GM12891 (cell line): Measurements from ENCODE around the gene DENND1A.

Source experiments
- POLR2A ChIP-seq: IDR thresholded peaks from 2 replicates; pipeline ENCODE4 v1.6.1; 2011; ENCODE audit warnings: low read depth, low read length, control low read depth
- POLR2AphosphoS5 ChIP-seq: IDR thresholded peaks from 2 replicates; pipeline ENCODE4 v1.6.1; 2011; ENCODE audit warnings: low read depth, low read length, control low read depth
- POU2F2 ChIP-seq: IDR thresholded peaks from 2 replicates; pipeline ENCODE4 v1.6.1; 2011; ENCODE audit warnings: low read depth, mild to moderate bottlenecking, control low read depth, low read length, moderate library complexity
- SPI1 ChIP-seq: IDR thresholded peaks from 2 replicates; pipeline ENCODE4 v1.6.1; 2011; ENCODE audit warnings: low read depth, low read length, control low read depth
- TAF1 ChIP-seq: IDR thresholded peaks from 2 replicates; pipeline ENCODE4 v1.6.1; 2011; ENCODE audit warnings: low read depth, low read length, control low read depth

DNA sequence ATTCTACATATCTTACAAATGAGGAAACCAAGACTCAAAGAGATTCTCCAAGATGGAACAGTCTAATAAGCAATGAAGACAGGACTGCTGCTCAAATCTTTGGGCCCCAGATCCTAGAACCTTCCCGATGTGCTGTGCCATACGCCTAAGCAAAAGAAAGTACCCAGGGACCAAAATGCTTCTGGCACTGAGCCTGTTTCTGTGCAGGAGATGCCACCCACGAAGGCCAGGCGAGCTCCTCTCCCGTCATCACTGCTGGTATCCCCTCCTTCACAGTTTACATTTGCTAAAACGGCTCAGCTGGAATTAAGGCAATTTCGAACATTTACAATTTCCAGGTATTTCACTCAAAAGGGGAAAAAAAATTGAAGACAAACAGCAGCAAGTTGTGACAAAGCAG lies 277.5 kb downstream of the DENND1A start:
- no peak for TF ChIP-seq POLR2A
- no peak for TF ChIP-seq POLR2AphosphoS5
- TF ChIP-seq TAF1, result no peak
- TF ChIP-seq SPI1, result no peak
- no peak for TF ChIP-seq POU2F2
